ENCODE measurements around the gene KLC4. TPM values are rescaled to one million over a fixed set of nuclear protein-coding genes. Genes with fewer than 3 reads are reported as not detected.
"Not testable (repeated sequence)": the region's sequence is repeated elsewhere in the genome, so short reads cannot be mapped to it uniquely, and the experiment has no call there.

KLC4 gene
- total RNA-seq, 2 experiments from 2014 or later: 10.6 to 11.5 TPM

DNA sequence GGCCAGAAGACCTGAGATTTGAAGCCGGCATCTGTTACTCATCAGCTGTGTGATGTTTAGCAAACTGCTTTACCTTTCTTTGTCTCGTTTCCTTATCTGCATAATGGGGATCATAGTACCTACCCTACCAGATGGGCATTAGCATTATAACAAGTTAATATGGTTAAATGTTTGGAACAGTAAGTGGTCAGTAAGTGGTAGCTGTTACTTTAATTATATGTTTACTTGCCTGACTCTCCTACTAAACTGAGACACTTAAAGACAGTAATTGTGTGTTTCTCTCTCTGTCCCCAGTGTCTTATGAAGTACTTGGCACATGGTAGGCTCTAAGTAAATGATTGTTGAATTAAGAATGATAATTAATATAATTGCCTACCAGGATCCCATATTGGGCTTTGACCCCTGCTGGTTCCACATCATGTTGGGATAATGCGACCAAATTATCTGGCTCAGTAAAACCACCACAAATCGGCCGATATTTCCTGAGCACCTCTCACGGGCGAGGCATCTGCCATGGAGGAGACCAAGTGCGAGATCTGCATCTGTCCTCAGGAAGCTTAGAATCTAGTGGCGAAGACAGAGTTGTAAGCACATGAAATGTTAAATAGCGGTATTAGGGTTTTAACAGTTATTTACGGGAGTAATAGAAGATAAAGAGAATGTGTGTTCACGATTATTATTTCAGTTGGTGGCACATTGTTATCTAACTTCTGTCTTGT is 48.1 kb downstream of the KLC4 start:
- no peak for TF ChIP-seq CTCF (IDR thresholded peaks at IDR 0.05)
- H3K27me3 Mint-ChIP-seq: no peaks in the 10 kb centered on the region
- intact Hi-C loops (cut with micrococcal nuclease): no loop called here
- H3K4me1 Mint-ChIP-seq (ENCODE audit: low read depth): peaks cover 2% of the 10 kb centered on the region
- no peaks in the 10 kb centered on the region for H3K9me3 Mint-ChIP-seq
- POLR2A ChIA-PET: no interaction called here
- ATAC-seq (no peak), DNase-seq (no peak)
- H3K4me3 Mint-ChIP-seq: no peak overlapping the region
- no peaks in the 10 kb centered on the region for H3K36me3 Mint-ChIP-seq (ENCODE audit: low read depth)
- CTCF ChIA-PET: interaction anchor here (1.1 kb wide), 1 partner anchor 207 kb away, joined by 3 read pairs; no protein-coding TSS in a partner anchor
- H3K27ac Mint-ChIP-seq: no peak overlapping the region

DNA sequence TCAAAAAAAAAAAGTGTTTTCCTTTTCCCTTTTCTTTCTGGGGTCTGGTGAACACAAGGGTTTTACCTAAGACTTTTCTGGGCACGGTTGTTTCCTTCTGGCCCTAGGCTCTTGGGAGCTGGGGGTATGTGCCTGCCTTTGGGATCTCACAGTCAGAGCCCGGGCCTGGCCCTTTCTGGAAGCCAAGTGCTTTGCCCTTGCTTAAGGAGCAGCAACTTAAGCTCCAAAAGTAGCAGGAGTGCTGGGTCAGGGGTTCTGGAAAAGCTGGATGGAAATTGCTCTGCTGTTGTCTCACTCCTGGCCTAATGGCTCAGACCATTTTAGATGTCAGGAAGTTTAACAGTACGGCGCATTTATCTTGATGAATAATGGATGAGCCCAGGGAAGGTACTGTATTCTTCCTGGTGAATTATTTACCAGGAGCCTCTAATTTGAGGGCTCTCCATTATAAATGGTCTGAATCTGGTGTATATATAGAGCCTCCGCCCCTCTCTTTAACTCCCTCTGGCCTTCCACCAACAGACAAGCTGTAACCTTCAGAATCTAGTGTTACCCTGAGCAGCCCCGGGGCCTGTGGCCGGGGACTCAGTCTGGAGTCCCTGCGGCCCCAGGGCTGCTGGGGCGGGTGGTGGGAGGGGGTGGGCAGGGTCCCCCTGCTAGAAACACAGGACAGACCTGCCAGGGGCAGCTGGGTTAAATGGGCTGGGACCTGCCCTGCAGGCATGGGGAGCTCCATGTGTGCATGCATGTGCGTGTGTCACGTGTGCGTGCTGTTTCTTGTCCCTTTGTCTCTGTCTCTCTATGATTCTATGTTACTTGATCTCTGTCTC is 54.2 kb downstream of the KLC4 start:
- Mint-ChIP-seq H3K4me1 (ENCODE audit: low read depth) (no peaks in the 10 kb centered on the region), H3K27me3 (no peaks in the 10 kb centered on the region), H3K9me3 (no peaks in the 10 kb centered on the region), H3K36me3 (ENCODE audit: low read depth) (no peaks in the 10 kb centered on the region), H3K27ac (no peak overlapping the region), H3K4me3 (no peak overlapping the region)
- intact Hi-C loops (cut with micrococcal nuclease): no loop called here
- POLR2A ChIA-PET: interaction anchor here (0.6 to 0.8 kb wide), 2 partner anchors 61 to 234 kb away, joined by 3 read pairs; partner anchors contain the start of gene RPL7L1
- ATAC-seq: no peak
- CTCF ChIA-PET: no interaction called here
- TF ChIP-seq CTCF (IDR thresholded peaks at IDR 0.05): no peak
- DNase-seq: no peak

DNA sequence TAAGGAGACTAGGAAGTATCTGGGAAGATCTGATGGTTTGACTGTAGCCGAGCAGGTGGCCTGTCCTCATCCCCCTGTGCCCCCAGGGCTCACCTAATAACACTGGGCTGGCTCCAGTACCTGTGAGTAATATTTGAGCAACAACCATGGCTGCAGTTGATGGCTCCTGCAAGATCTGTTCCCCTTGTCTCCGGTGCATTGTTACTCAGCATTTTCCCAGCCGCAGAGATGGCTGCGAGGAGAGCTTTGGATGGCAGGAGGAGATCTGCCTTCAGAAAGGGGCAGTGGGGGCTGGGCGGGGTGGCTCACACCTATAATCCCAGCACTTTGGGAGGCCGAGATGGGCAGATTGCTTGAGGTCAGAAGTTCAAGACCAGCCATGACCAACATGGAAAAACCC is 55.9 kb downstream of the KLC4 start:
- ChIA-PET POLR2A (no interaction called here), CTCF (no interaction called here)

GRCh38 chr6:43117466-43117865 is 58.0 kb downstream of the KLC4 start:
- H3K27ac Mint-ChIP-seq; ATAC-seq; H3K4me3 Mint-ChIP-seq; intact Hi-C loops (cut with micrococcal nuclease); H3K9me3 Mint-ChIP-seq; DNase-seq; H3K27me3 Mint-ChIP-seq; H3K36me3 Mint-ChIP-seq (ENCODE audit: low read depth); POLR2A ChIA-PET; H3K4me1 Mint-ChIP-seq (ENCODE audit: low read depth); CTCF ChIA-PET: not testable (repeated sequence)

More for the DNA sequence above, 55.9 kb downstream of the KLC4 start:
- Mint-ChIP-seq H3K9me3 (no peaks in the 10 kb centered on the region), H3K36me3 (ENCODE audit: low read depth) (no peaks in the 10 kb centered on the region), H3K27me3 (no peaks in the 10 kb centered on the region), H3K4me1 (ENCODE audit: low read depth) (no peaks in the 10 kb centered on the region), H3K4me3 (no peak overlapping the region), H3K27ac (no peak overlapping the region)
- TF ChIP-seq CTCF (IDR thresholded peaks at IDR 0.05): no peak
- no peak for DNase-seq
- ATAC-seq: no peak
- intact Hi-C loops (cut with micrococcal nuclease): no loop called here

DNA sequence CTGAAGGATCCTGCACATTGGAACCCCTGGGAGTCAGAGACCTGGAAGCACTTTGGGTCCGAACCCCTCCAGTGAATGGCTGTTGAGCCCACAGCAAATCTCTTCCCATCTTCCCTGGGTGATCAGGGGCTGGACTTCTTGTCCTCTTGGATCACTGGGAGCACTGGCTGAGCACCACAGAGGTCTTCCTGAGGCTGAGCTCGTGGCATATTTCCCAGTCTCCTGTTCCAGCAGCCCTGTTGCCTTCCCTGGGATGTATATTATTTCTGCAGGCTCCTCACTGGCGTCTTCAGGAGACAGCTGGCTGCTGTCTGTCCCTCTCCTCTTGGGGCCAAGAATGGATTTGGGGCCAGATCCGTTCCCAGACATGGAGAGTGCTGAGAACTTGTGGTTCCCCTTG is 60.1 kb downstream of the KLC4 start:
- no peaks in the 10 kb centered on the region for H3K27me3 Mint-ChIP-seq
- no peak for TF ChIP-seq CTCF (IDR thresholded peaks at IDR 0.05)
- no peaks in the 10 kb centered on the region for H3K9me3 Mint-ChIP-seq
- H3K27ac Mint-ChIP-seq: no peak overlapping the region
- POLR2A ChIA-PET: interaction anchor here (0.9 kb wide), 1 partner anchor 8 kb away, joined by 3 read pairs; no protein-coding TSS in a partner anchor
- CTCF ChIA-PET: no interaction called here
- no peak overlapping the region for H3K4me3 Mint-ChIP-seq
- H3K36me3 Mint-ChIP-seq (ENCODE audit: low read depth): no peaks in the 10 kb centered on the region
- intact Hi-C loops (cut with micrococcal nuclease): no loop called here
- DNase-seq (no peak), ATAC-seq (no peak)
- H3K4me1 Mint-ChIP-seq (ENCODE audit: low read depth): no peaks in the 10 kb centered on the region

Measured in activated CD8-positive, alpha-beta T cell treated with anti-CD3 and anti-CD28 coated beads for 36 hours (primary cell).